Aorta (tissue), 5 donors: ENCODE data around the gene LLGL2. TPM values are rescaled to one million over a fixed set of nuclear protein-coding genes. Genes with fewer than 3 reads are reported as not detected.
A peak's percentile ranks its signal among the peaks of the same experiment; 100 is the strongest.

Source experiments
- ATAC-seq: fragments of 200-7000 bp; cut with Tn5 transposase; one replicate; pipeline ENCODE4 v1.9.1; 2022; ENCODE audit warnings: moderate library complexity; ENCODE audit not compliant: low FRiP score
- DNase-seq, 2 donors: peaks; one replicate each; pipeline ENCODE4 v3.0.0-alpha.2; 2020
- H3K27ac ChIP-seq, 2 donors: one replicate each; pipeline ENCODE4 v1.5.1; 2013; ENCODE audit warnings: low read length in 2 of 2, mild to moderate bottlenecking in 2 of 2, moderate library complexity in 2 of 2, control low read depth in 1 of 2, inconsistent platforms in 1 of 2, low read depth in 1 of 2
- H3K27me3 ChIP-seq, 2 donors: one replicate each; pipeline ENCODE4 v1.6.1; 2013; ENCODE audit warnings: control low read depth in 1 of 2, low read length in 1 of 2, mild to moderate bottlenecking in 1 of 2, moderate library complexity in 1 of 2; ENCODE audit not compliant: insufficient read depth in 2 of 2, control insufficient read depth in 1 of 2
- H3K36me3 ChIP-seq, 2 donors: one replicate each; pipeline ENCODE4 v1.6.1; 2013; ENCODE audit warnings: control low read depth in 1 of 2, low read length in 1 of 2, mild to moderate bottlenecking in 1 of 2; ENCODE audit not compliant: insufficient read depth in 2 of 2, control insufficient read depth in 1 of 2
- H3K4me1 ChIP-seq, 2 donors: one replicate each; pipeline ENCODE4 v1.6.1; 2013; ENCODE audit warnings: low read length in 2 of 2, control low read depth in 1 of 2, mild to moderate bottlenecking in 1 of 2, moderate library complexity in 1 of 2; ENCODE audit not compliant: insufficient read depth in 2 of 2, control insufficient read depth in 1 of 2
- H3K4me3 ChIP-seq, 2 donors: one replicate each; pipeline ENCODE4 v1.5.1; 2013; ENCODE audit warnings: low read length in 2 of 2, control low read depth in 1 of 2, mild to moderate bottlenecking in 1 of 2
- H3K9me3 ChIP-seq: one replicate; pipeline ENCODE4 v1.6.1; 2013; ENCODE audit warnings: mild to moderate bottlenecking, low read length; ENCODE audit not compliant: control insufficient read depth
- WGBS, 2 donors: extraction: QIAGEN DNeasy Blood & Tissue Kit; methylation state at CpG; one replicate each; pipeline ENCODE4 v1.1.7; 2013; 5-methylcytosine and 5-hydroxymethylcytosine counted together
- intact Hi-C, 2 donors: fragments of 100-400 bp; cut with DNase I; formaldehyde crosslinking; loops; one replicate each; pipeline versions ENCODE4 v1.14.2 to v1.15.0; 2022
- polyA plus RNA-seq, 2 donors: library from polyadenylated mRNA; stranded (reverse); fragments of 200-250 nt; gene quantifications; one replicate each; pipeline ENCODE4 v1.2.3, GENCODE V29; 2013
- total RNA-seq, 2 donors: library from RNA; stranded (reverse); fragmentation: NEBNext Ultra II Directional; extraction: Animal tissue kit (Norgen Biotek cat#: 25700); gene quantifications; one replicate each; pipeline ENCODE4 v1.2.1, GENCODE V29; 2021
- donor health status: healthy with polysubstance abuse.
- donor health status: Bipolar disorder and iron deficiency.
- donor health status: DM: no; HTN: no; CAD: no.
- donor health status: DM: no; HTN: no; CAD: no.
- donor health status: DM: yes; HTN: yes; CAD: no.

The LLGL2 gene
- total and polyA plus RNA-seq, 4 donors, result 9.7 to 14.4 (median 10.6) TPM

GRCh38 chr17:75490173-75490743 is 35.2 kb upstream of the LLGL2 start:
- Histone ChIP-seq H3K36me3 (no peaks in the 10 kb centered on the region), H3K27ac (no peak overlapping the region), H3K27me3 (no peaks in the 10 kb centered on the region), H3K4me1 (no peaks in the 10 kb centered on the region), H3K9me3 (no peaks in the 10 kb centered on the region), H3K4me3 (no peak overlapping the region)
- intact Hi-C loops, result no loop called here
- no peak for ATAC-seq
- no peak for DNase-seq
- WGBS, 2 donors, result 56 to 60% methylated on average over 14 of the region's 14 CpGs

- Histone ChIP-seq H3K36me3 (peaks cover 0 to 2% of the 10 kb centered on the region in 2 donors), H3K9me3 (no peaks in the 10 kb centered on the region), H3K27ac (no peak overlapping the region), H3K27me3 (no peaks in the 10 kb centered on the region), H3K4me3 (no peak overlapping the region), H3K4me1 (no peaks in the 10 kb centered on the region)
- WGBS, 2 donors, result 88 to 91% methylated on average over 19 of the region's 19 CpGs
- DNase-seq, result no peak
- intact Hi-C loops, result no loop called here
- no peak for ATAC-seq
Observed at GRCh38 chr17:75490953-75491649, 34.4 kb upstream of the LLGL2 start.

GRCh38 chr17:75491680-75492079 is 33.8 kb upstream of the LLGL2 start:
- Histone ChIP-seq H3K4me3 (no peak overlapping the region), H3K27ac (no peak overlapping the region), H3K36me3 (peaks cover 0 to 4% of the 10 kb centered on the region in 2 donors), H3K27me3 (no peaks in the 10 kb centered on the region), H3K9me3 (no peaks in the 10 kb centered on the region), H3K4me1 (no peaks in the 10 kb centered on the region)
- WGBS, 2 donors, result 90% methylated on average over 15 of the region's 15 CpGs
- ATAC-seq, result no peak
- intact Hi-C loops, result no loop called here
- no peak for DNase-seq

- Histone ChIP-seq H3K9me3 (no peaks in the 10 kb centered on the region), H3K4me3 (no peak overlapping the region), H3K27ac (no peak overlapping the region), H3K36me3 (peaks cover 0 to 4% of the 10 kb centered on the region in 2 donors), H3K27me3 (no peaks in the 10 kb centered on the region), H3K4me1 (no peaks in the 10 kb centered on the region)
- DNase-seq, result no peak
- 88 to 92% methylated on average over 23 of the region's 23 CpGs for WGBS, 2 donors
- intact Hi-C loops, result no loop called here
- ATAC-seq, result no peak
Observed at GRCh38 chr17:75492555-75493168, 32.8 kb upstream of the LLGL2 start.

- no peaks in the 10 kb centered on the region for H3K4me1 ChIP-seq
- intact Hi-C loops, result no loop called here
- no peaks in the 10 kb centered on the region for H3K9me3 ChIP-seq
- 93% methylated on average over 23 of the region's 23 CpGs for WGBS, 2 donors
- peaks cover 0 to 4% of the 10 kb centered on the region in 2 donors for H3K36me3 ChIP-seq
- no peak overlapping the region for H3K4me3 ChIP-seq
- no peaks in the 10 kb centered on the region for H3K27me3 ChIP-seq
- ATAC-seq, result no peak
- H3K27ac ChIP-seq, result no peak overlapping the region
- DNase-seq, result no peak
Observed at GRCh38 chr17:75493476-75494129, 31.9 kb upstream of the LLGL2 start.

DNA sequence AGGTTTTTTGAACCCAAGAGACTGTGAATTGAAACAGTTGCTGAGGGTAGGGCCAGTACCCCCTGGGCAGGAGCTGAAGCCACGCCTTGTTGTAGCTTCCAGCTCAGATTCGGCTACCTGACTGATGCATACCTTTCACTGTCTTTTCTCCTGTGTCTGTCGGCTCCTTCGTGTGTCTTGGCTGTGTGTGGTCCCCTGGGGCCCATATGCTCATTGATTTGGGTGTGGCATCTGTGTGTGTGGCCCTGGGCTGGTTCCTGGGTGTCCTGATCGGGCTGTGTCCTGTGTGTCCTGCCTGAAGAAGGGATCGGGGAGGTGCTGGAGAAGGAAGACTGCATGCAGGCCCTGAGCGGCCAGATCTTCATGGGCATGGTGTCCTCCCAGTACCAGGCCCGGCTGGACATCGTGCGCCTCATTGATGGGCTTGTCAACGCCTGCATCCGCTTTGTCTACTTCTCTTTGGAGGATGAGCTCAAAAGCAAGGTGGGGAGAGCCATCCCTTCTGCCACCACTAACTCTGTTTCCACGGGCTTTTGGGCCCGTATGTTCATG is 31.1 kb upstream of the LLGL2 start:
- Histone ChIP-seq H3K27ac (no peak overlapping the region), H3K4me1 (no peaks in the 10 kb centered on the region), H3K36me3 (peaks cover 0 to 4% of the 10 kb centered on the region in 2 donors), H3K4me3 (no peak overlapping the region), H3K9me3 (no peaks in the 10 kb centered on the region), H3K27me3 (no peaks in the 10 kb centered on the region)
- 86 to 89% methylated on average over 14 of the region's 14 CpGs for WGBS, 2 donors
- DNase-seq (peak in 1 of 2 donors; percentile 28), ATAC-seq (no peak)
- intact Hi-C loops, result no loop called here

GRCh38 chr17:75496005-75496404 is 29.5 kb upstream of the LLGL2 start:
- Histone ChIP-seq H3K9me3 (no peaks in the 10 kb centered on the region), H3K27me3 (no peaks in the 10 kb centered on the region), H3K36me3 (peaks cover 0 to 4% of the 10 kb centered on the region in 2 donors), H3K27ac (no peak overlapping the region), H3K4me1 (no peaks in the 10 kb centered on the region), H3K4me3 (no peak overlapping the region)
- DNase-seq (no peak), ATAC-seq (no peak)
- intact Hi-C loops, result no loop called here
- WGBS, 2 donors, result 92 to 93% methylated on average over 10 to 11 of the region's 11 CpGs

DNA sequence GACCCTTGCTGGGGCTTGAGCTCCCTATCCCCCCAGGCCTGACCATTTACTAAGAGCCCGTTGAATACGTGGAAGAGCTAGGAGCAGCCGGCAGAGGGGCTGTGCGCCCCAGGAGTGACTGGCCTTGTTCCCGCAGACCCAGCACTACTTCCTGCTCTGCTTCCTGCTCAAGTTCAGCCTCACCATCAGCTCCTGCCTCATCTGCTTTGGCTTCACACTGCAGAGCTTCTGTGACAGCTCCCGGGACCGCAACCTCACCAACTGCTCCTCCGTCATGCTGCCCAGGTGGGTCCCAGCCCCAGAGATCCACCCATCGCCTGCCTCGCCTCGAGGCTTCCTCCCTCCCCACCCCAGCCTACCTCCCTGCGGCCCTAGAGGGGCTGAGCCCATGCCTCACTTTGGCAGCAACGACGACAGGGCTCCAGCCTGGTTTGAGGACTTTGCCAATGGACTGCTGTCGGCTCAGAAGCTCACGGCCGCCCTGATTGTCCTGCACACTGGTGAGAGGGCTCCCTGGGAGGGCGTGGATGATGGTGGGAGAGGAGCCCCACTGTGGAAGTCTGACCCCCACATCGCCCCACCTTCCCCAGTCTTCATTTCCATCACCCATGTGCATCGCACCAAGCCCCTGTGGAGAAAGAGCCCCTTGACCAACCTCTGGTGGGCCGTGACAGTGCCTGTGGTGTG is 27.3 kb upstream of the LLGL2 start:
- no peak for DNase-seq
- H3K27ac ChIP-seq, result no peak overlapping the region
- H3K9me3 ChIP-seq, result no peaks in the 10 kb centered on the region
- peaks cover 0 to 4% of the 10 kb centered on the region in 2 donors for H3K36me3 ChIP-seq
- no peak overlapping the region for H3K4me3 ChIP-seq
- WGBS, 2 donors, result 82 to 84% methylated on average over 21 of the region's 21 CpGs
- intact Hi-C loops, result no loop called here
- no peak for ATAC-seq
- H3K4me1 ChIP-seq, result no peaks in the 10 kb centered on the region
- H3K27me3 ChIP-seq, result no peaks in the 10 kb centered on the region
